Activated CD4-positive, alpha-beta T cell treated with anti-CD3 and anti-CD28 coated beads, Interleukin-10, Interleukin-2, amounts not matched to agents 100 ng/mL and 50 ng/mL, durations not matched to agents 16 hours and 8 hours (primary cell): ENCODE data around the gene PLEKHG3.

Source experiments
- DNase-seq: peaks from one replicate; pipeline ENCODE4 v3.0.0-alpha.2; 2020

PLEKHG3 gene

DNA sequence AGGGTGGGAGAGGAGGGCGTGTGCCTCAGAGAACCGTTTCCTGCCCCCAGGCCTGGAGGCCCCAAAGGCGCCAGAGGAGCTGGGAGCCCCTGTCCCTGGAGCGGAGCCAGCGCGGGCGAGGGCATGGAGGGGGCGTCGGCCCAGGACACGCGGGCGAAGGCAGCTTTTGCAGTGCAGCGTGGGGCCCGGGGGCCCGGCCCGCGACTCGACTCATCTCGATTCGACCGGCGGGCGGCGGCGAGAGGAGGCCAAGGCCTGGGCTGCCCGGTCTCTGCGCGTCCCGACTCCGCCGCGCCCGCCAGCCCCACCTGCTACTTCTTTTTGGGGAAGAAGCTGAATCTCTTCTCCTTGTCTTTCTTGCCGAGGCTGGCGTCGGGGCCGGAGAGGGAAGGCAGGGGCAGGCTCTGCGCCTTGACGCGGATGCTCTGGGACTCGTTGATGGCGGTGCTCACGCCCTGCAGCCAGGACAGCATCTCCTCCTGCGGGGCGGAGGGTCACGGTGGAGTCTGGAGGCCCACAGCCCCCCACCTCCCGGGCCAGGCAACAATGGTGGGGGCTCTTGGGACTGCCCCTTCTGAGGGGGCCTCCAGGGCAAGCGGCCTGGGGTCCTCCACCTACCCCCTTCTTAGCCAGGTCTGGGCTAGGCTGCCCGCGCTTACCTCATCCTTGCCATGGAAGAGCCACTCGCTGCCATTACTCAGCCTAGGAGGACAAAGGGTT lies 44.9 kb downstream of the PLEKHG3 start:
- DNase-seq: no peak

- no peak for DNase-seq
Measured at GRCh38 chr14:64752909-64753308, 48.7 kb downstream of the PLEKHG3 start.

- DNase-seq: no peak
Measured at GRCh38 chr14:64753374-64753773, 49.1 kb downstream of the PLEKHG3 start.

- DNase-seq: no peak
Measured at GRCh38 chr14:64753999-64754398, 49.8 kb downstream of the PLEKHG3 start.

- no peak for DNase-seq
Measured at GRCh38 chr14:64754685-64755084, 50.5 kb downstream of the PLEKHG3 start.

GRCh38 chr14:64755781-64756221 lies 51.6 kb downstream of the PLEKHG3 start:
- peak; percentile 79 for DNase-seq

- DNase-seq: no peak
Measured at GRCh38 chr14:64756712-64757111, 52.5 kb downstream of the PLEKHG3 start.

- DNase-seq: no peak
Measured at GRCh38 chr14:64757601-64758000, 53.4 kb downstream of the PLEKHG3 start.

- DNase-seq: no peak
Measured at GRCh38 chr14:64758025-64758521, 53.8 kb downstream of the PLEKHG3 start.

DNA sequence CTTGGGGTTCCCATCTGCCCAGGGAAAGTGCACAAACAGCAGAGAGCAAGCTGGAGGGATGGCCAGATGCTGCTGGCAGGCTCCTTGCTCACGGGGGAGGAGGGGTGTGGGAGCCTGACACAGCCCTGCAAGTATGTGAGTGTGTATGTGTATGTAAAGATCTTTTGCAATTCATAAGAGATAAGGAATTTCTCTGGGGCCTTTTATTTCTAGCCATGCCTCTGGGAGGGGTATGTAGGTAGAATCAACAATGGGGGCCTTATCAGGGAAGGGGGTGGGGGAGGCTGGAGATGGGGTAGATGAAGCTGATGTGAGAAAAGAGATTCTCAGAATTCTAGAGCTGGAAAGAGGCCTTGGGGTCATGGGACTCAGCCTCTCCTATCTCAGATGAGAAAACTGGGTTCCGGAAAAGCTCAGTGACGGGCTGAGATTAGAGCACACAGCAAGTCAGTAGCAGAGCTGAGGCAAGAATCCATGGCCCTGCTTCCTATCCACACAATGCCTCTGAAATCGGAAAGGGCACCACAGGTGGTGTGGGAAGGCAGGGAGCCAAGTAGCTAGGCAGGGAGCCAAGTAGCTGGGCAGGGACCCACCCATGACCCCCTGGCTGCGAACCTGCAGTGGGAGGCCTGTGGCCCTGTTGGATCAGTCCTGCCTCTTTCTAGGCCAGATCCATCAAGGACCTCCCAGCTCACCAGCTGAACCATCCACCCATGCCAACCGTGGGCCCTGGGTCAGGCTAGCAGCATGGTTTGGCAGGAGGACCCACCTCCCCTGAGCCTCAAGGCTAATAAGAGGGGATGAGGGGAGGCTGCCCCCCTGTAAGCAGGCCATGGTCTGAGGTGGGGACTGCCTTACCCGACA lies 54.7 kb downstream of the PLEKHG3 start:
- DNase-seq: no peak

DNA sequence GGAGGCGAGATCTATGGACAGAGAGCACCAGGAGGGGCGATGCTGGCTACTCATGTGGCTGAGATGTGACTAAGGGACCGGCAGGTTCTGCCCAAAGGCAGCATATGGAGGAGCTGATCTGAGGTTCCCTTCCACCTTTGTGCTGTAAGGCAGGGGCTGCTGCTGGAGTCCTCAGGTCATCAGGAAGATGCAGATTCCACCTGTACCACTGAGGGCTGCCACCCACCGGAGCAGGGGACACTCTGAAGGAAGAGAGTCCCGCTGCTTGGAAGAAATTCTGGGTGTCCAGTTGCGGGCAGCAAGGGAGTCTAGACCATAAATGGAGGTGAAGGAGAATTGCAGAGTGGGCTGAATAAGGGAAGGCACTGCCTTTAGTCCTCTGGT lies 55.3 kb downstream of the PLEKHG3 start:
- no peak for DNase-seq

- DNase-seq: peak; percentile 65
Measured at GRCh38 chr14:64760146-64760755, 56.0 kb downstream of the PLEKHG3 start.

DNA sequence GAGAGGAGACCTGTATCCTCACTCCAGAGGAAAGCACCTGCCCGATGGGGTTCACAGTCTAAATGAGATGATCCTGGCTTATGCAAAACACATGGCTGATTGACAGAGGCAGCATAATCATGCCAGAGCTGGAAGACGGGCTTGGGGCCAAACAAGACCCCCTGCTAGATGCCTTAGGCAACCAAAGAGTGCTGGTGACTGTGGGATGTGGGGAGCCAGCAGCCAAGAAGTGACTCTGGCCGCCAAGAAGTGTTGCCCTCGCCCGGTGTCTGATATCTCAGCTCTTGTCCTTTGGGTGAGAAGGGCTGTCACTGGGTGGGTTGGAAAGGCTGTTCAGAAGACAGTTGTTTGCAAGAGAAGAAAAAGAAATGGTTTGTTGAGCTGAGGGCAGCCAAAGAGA lies 56.7 kb downstream of the PLEKHG3 start:
- DNase-seq: no peak

GRCh38 chr14:64761441-64762043 lies 57.3 kb downstream of the PLEKHG3 start:
- DNase-seq: no peak

DNA sequence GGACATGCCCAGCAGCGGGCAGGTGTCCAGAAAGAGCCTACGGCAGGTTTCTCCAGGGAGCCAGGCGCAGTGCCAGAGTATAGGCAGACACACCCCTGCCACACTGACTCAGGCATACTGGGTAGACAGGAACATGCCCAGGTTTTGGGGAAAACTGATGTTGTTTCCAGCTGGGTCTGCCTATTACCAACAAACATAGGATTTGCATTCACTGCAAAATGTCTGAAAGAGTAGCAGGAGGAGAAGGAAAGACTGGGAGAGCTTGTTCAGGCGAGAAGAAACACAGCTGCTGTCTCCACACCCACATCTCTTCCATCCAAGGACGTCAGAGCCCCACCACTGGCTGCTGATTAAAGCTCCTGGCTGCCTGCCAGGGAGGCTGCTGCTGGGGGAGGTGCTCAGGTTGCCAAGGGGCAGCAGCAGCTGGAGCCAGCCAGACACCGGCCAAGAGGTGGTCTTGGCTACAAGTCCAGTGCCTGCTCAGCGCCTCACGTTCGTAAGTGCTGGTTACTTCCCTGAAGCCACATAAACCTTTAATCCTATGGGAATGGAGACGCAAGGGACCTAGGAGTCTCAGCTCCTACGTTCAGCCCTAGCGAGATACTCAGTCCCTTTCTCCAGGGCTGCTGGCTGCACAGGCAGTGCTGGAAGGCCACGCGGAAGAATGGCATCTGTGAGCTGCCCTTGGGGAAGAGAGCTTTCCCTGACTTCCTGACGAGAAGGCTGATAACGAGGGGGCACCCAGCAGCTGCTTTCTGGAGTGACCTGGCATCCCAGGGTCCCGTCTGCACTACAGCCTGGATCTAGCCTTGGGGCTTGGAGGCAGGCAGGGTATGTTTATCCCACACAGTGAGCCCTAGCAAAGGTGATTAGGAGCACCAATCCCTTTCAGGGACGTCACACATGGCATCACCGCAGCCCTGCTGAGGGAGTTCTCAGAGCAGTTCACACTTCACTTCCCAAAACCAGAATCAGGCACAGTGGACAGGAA lies 58.1 kb downstream of the PLEKHG3 start:
- no peak for DNase-seq

DNA sequence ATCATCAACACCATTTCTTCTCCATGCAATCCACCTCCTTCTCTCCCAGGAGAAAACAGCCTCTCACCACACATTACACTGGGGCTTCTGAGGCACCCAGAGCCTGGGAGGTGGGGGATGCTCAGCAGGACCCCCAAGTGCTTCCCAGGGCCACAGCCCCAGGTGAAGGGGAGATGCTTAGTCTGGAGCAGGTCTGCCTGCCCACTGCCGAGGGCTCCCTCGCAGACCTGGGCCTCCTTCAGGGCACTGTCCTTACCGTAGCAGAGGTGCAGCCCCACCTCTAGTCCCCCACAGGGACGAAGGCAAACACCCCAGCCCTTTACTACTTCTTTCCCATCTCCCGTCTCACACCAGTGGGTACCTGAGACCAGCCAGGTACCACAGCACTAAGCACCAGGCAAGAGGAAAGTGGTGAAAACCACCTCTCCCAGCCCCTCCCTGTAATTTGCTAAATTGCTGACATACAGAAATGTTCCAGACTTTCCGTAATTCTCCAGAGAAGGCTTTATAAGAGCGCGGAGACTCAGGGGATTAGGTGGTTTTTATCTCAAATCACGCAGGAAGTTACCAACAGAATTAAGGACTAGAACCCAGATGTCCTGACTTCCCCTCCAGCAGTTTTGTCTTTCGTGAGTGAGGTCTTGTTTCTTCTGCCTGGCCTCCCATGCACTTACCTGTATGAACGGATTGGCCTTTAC lies 59.0 kb downstream of the PLEKHG3 start:
- no peak for DNase-seq

DNA sequence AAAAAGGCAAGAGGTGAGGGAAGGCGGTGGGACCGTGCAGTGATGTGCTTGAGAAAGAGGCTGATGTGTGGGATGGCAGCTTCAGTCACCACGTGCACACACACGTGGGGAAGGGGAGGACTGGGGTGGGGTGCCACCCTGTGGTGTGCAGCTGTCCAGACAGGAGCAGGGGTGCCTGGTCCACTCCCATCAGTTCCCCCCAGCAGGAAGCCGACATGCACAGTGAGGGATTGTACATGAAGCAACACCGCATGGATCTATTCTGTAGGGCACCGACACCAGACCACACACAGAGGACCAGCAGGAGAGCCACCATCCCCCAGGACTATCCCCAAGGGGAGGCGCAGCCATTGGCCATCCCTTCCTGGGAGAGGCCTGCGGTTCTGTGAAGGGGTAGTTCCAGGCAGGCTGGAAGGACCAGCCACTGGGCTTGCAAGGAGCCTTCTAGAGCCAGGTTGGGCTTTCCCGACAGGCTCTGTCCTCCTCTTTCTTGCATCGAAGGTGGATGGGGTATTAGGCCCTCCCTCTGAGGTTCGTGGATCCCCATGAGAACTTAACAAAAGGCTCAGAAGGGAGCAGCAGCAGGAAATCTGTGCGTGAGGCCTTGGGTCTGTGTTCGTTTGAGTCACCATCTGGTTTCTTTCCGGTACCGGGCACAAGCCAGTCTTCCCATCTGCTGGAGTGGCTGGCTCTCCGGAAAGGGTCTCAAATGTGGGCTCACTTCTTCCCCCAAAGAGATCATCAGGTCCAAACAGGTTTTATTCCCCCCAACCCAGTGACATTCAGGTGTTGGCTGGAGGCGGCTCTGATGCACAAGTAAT lies 59.8 kb downstream of the PLEKHG3 start:
- no peak for DNase-seq

DNA sequence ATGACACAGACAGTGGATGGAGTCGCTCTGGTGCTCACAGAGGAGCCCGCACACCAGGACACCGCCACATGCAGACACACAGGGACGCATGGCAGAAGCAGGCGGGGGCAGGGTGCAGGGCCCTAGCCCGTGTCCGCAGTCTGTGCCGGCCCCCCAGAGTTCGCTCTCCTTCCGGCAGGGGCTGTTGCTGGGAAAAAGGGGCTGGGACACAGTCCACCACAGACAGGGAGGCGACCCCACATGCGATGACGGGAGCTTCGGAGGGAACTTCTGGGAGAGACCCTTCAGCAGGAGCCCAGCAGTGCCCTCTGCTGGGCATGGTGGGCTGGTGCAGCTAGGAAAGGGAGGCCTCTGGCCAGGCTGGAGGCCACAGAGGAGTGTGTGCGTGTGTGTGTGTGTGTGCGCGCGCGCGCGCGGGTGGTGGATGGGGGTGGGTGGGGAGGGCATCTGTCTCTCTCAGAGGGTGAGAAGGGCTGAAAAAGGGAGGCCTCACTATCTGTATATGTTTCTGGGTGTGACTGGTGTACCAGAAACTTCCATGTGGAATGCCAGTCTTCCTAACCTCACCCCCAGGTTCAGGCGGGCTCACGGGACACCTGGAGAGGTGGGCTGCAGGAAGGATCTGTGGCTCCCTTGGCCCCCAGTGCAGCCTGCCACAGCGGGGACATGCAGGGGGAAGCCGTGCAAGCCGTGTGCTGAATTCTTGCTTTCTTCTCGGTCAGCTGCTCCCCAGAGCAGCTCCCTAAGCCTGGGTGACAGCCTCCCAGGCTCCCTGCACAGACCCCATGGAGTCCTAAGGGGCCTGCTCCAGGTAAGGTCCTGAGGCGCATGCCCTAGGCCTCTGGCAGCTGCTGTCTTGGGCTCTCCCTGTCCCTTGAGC lies 60.7 kb downstream of the PLEKHG3 start:
- DNase-seq: peak; percentile 77

DNA sequence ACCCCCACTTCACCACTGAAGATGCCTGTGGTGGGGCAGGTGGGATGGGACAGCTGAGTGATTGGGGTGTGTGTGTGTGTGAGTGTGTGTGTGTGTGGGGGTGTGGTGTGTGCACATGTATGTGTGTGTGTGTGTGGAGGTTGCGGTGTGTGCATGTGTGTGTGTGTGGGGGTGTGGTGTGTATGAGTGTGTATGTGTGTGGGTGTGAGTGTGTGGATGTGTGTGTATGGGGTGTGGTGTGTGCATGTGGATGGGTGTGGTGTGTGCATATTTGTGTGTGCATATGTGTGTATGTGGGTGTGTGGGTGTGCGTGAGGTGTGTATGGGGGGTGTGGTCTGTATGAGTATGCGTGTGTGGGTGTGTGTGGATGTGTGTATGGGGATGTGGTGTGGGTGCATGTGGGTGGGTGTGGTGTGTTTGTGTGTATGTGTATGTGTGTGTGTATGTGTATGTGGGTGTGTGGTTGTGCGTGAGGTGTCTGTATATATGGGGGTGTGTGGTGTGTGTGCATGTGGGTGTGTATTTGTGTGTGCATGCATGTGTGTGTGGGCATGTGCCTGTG lies 61.6 kb downstream of the PLEKHG3 start:
- no peak for DNase-seq
